SHP77 treated with DMSO at 0.1 percent for 48 hours (cell line): Measurements from ENCODE around the gene NEURL1.
"Not testable (repeated sequence)": the region's sequence is repeated elsewhere in the genome, so short reads cannot be mapped to it uniquely, and the experiment has no call there.

Experiments
- DNase-seq: peaks from one replicate; lab custom pipeline; 2025; lab: John Stamatoyannopoulos, UW

Gene NEURL1

GRCh38 chr10:103493916-103494877 is 692 bp downstream of the NEURL1 start:
- no peak for DNase-seq

GRCh38 chr10:103495321-103495720 is 1.8 kb downstream of the NEURL1 start:
- DNase-seq = no peak

- no peak for DNase-seq
These were observed 3.8 kb downstream of the NEURL1 start for GRCh38 chr10:103497161-103497915.

GRCh38 chr10:103498936-103499638 is 5.6 kb downstream of the NEURL1 start:
- DNase-seq = no peak

DNA sequence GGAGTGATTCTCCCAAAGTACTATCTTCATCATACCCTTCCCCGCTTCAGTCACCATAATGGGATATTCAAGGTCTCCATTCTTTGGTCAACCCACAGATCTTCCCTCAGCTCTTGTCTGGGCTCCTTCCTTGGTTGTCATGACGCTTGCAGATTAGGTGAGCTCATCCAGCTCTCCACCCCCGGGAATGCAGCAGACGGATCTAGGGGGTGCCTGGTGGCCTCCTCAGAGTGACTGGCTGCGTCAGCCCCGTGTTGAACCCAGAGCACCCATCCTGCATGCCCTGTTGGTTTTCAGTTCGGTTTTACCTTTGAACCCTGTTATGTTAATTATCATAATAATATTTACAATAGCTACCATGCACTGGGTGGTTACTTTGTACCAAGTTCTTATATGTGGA is 6.4 kb downstream of the NEURL1 start:
- no peak for DNase-seq

- DNase-seq = no peak
These were observed 7.0 kb downstream of the NEURL1 start for GRCh38 chr10:103500481-103500880.

DNA sequence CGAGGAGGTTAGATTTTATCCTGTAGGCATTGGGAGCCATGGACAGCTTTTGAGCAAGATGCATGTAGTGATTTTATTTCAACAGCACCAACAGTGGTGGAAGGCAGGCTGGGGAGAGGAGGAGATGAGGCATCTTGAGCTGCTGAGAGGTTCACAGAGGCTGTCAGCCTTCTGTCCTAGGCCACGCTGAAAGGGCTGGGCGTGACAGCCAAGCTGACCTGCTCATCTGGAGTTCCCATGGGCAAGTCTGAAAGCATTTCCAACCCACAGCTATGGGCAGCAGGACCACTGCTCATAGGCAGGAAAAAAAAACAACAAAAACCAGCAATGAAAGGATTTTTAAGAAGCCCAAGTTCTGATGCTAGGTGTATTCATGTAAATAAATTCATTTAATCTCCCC is 7.7 kb downstream of the NEURL1 start:
- DNase-seq = no peak

- DNase-seq = no peak
These were observed 9.6 kb downstream of the NEURL1 start for GRCh38 chr10:103502849-103503660.

GRCh38 chr10:103503777-103504176 is 10.3 kb downstream of the NEURL1 start:
- DNase-seq = not testable (repeated sequence)

- DNase-seq = no peak
These were observed 10.8 kb downstream of the NEURL1 start for GRCh38 chr10:103504181-103504783.

- DNase-seq = no peak
These were observed 12.6 kb downstream of the NEURL1 start for GRCh38 chr10:103506061-103506460.

DNA sequence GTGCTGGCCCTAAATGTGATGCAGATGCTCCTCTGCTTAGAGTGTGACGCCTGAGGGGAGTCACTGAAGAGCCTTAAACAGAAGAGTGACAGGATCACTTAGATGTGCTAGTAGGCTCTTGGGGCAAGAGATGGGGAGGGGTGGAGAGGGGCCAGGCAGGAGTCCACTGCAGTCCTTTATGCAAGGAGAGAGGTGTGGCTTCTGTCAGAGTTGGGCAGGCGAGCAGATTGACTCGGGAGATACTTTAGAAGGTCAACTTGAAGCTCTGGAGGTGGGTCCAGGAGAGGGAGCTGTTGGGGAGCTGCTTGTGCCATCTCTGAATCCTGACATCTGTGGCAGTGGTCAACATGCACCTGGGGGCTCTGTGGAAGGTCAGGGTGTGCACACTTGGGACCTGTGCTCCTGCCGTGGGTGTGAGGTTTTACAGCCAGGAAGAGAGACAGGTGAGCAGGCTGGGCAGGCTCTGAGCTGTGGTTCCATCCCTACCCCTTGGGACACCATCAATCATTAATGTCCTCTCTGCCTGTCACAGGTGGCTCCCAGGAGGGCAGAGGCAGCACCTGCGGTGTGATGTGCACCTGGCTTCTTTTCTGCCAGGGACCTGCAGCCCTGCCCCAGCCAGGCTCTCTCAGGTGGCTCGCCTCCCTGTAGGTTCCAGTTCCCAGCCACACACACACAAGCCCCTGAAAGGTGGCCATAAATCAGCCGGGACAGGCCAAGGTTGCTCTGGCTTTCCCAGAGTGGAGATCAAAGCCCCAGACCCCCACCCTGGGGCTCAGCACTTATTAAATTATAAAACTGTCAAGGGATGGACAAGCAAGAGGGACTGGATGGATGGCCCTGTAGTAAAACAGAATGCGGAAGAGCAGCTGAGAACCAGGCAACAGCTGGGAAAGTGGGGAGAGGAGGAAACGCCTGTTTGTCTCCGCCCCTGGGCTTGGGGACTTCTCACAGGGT is 14.0 kb downstream of the NEURL1 start:
- no peak for DNase-seq

DNA sequence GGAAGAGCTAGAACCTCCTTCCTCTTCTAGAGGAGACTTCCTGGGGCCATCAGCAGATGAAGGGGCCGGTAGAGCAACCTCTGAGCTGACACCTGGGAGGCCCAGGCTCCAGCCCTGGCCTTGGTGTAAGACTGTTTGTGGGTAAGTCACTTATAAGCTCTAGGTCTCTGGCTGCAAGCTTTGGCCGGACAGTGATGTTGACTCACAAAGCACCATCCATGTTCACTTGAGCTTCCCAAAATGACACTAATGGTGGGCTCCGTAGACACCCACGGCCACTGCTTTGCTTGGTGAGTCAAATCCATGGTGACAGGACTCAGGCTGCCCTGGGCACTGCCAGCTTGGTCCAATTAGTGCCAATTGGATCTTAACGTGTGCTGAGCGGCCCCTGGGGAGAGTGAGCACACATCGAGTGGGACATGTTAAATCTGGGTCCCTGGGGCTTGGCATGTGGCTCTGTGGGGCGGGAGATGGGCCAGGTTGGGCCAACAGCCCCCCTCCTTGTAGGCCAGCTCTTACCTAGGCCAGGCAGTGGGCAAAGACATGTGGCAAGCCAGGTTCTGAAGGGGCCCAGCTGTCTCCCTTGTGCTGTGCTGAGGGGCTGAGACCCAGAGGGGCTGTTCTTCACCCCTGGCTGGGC is 16.7 kb downstream of the NEURL1 start:
- DNase-seq = no peak

DNA sequence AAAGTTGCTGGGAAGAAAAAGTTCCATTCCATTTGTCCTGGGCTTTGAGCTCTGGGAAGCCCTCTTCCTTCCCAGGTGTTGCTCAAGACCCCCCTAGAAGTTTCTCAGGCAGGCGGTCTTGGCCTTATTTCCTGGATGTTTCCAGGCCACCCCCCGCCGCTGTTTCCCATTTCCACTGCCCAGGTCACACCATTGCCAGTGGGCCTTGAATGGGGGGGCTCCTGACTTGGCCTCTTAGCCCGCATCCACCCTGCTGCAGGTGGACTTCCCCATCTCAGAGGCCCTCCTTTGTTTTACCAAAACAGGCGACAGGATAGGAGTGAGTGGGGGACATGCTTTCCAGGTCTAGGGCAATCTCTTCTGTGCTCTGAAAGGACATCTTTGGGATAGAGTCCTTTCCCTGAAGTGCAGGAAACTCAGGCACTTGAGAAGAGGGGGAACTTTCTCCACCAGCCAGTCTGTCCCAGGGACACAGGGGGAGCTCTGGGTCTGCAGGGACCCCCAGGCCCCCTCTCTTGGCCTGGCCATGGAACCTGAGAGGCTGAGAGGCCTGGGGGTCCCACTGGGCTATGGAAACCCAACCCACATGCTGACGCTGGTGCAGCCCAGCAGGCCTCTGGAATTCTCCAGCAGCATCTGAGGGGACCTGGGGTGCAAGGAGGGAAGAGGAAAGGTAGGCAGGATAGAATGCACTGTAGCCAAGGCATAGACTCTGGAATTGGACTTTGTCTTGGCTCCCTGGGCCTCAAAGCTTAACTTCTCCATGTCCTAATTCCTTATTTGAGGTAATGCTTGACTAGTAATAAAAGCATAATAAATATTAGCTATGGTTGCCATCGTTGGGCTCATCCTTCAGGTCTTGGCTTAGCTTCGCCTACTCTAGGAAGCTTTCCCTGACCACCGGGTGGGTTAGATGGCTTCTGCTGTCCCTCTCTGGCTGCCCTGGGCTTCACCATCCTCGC is 17.6 kb downstream of the NEURL1 start:
- no peak for DNase-seq

GRCh38 chr10:103512166-103512565 is 18.7 kb downstream of the NEURL1 start:
- no peak for DNase-seq

DNA sequence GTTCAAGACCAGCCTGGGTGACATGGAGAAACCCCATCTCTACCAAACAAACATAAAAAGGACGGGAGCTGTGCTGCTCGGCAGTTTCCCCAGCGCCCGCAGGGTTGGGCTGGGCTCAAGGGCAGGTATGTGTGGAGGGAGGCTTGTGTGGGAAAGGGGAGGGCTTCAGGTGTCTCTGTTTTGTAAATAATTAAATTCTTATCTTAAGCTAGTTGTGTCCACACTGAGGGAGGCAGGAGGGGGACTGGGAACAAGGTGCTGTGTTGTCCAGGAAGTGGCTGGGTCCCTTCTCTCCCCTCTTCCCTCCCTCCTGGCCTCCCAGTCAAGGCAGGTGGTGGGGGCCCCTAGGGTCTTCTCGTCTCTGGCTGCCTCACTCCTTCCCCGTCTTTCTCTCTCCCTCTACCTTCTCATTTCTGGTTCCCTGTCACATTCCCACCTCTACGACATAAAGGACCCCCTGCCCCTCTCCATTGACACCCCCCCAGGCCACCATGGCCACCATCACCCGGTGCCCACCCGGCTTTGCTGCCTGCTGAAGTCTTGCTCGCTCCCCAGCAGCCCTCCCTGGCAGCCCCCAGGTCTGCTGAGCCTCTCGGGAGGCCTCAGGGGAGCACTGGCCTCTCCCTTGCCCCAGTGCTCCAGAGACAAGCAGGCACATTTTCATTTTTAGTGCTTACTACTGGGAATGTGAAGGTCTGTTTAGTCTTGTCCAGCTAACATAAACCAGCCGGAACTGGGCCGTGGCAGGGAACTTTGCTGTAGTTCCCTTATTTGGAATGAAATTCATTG is 19.3 kb downstream of the NEURL1 start:
- DNase-seq = no peak

- DNase-seq = no peak
These were observed 20.0 kb downstream of the NEURL1 start for GRCh38 chr10:103513380-103514060.
